HG03103 (cell line): ENCODE data around the gene SCYGR7.
"Not testable (repeated sequence)": the region's sequence is repeated elsewhere in the genome, so short reads cannot be mapped to it uniquely, and the experiment has no call there.

ENCODE experiments used
- ATAC-seq: cut with Tn5 transposase; IDR thresholded peaks from one replicate; pipeline ENCODE4 v1.9.1; 2021; ENCODE audit warnings: low read depth; ENCODE audit not compliant: unreplicated experiment

Gene SCYGR7, protein sequence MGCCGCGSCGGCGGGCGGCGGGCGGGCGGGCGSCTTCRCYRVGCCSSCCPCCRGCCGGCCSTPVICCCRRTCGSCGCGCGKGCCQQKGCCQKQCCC

GRCh38 chr2:227728035-227728434 lies at the start of gene SCYGR7:
SCYGR7 (plus strand) TSS chr2:227728335; CDS start chr2:227728335, 0 bp downstream.
- no peak for ATAC-seq

- no peak for ATAC-seq
Observed at GRCh38 chr2:227684258-227684657, 43.9 kb upstream of the SCYGR7 start.

- ATAC-seq = no peak
Observed at GRCh38 chr2:227687189-227687588, 40.9 kb upstream of the SCYGR7 start.

GRCh38 chr2:227696990-227697679 lies 31.0 kb upstream of the SCYGR7 start:
- no peak for ATAC-seq

DNA sequence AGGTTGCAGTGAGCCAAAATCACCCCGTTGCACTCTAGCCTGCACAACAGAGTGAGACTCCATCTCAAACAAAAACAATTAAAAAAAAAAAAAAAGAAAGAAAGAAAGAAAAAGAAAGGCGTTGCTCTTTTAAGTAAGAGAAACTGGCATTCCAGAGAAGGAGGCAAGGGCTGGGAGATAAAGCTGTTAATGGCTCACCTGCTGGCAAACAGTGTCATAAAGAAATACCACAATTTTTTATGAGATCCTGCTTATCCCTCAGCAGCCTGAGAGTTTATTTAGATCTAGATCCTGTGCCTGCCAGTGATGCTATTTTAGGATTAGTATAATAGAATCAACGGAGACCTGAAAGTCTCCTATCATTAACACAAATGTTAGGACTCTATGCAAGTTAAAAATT lies 26.6 kb upstream of the SCYGR7 start:
- ATAC-seq = no peak

DNA sequence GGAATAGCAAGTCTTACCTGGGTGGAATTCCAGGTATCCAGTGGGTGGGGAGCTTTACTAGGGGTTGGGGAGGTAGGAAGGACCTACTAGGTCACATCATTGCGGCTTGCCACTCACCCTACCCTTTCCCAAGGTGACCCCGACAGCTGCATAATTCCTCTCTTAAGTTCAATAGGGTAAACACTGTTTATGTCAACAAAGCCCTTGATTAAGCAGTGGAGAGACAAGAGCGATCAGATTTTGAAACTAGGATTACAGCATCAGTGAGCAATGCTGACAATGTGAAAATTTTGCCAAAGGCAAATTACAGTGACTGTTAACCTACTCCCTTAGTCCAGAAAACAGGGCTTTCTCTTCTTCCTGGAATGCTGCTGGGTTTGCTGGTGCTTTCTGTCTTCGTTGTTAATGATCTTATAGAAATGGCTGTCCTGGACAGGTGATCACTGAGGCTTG lies 24.8 kb upstream of the SCYGR7 start:
- no peak for ATAC-seq

DNA sequence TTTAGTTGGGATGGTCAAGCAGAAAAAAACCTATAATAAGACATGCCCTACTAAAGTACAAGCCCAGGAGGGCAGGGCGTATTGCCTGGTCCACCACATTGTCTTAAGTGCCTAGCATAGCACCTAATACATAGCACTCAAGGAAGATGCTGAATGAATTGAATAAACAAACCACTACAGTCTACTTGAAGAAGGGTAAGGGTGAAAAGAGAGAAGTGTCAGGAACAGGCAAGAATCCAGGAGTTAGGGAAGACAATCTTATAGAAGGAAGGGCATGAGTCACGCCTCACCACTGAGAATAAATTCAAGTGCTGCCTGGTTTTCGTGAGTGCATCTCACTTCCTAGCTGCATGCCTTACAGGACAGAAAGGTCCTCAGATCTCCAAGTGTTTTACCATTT lies 24.2 kb upstream of the SCYGR7 start:
- no peak for ATAC-seq

DNA sequence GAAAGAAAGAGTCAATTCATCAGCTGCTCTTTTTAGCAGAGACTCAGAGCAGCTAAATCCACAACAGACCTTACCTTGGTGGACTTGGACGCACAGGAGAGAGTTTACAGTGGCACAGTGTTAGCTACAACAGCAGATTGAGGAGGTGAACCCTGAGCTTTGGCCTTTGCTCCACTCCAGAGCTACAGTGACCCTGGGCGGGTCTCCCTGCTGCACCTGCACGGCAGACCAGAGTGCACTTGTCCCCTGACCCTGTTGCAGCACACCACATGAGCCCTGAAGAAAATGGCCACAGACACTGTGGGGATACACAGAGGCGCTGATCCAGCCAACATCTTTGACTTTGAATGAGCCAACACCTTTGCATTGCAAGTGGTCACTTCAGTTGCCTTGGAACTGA lies 21.3 kb upstream of the SCYGR7 start:
- no peak for ATAC-seq

- no peak for ATAC-seq
Observed at GRCh38 chr2:227707390-227707789, 20.7 kb upstream of the SCYGR7 start.

DNA sequence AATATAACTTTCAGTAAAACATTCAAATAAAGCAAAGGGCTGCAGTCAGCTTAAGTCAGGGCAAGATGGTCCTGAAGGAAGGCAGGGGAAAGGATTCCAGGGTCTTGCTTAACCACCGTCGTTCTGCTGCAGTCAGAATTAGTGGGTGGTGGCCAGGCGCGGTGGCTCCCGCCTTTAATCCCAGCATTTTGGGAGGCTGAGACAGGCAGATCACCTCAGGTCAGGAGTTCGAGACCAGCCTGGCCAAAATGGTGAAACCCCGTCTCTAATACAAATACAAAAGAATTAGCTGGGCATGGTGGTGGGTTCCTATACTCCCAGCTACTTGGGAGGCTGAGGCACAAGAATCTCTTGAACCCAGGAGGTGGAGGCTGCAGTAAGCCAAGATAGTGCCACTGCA lies 17.1 kb upstream of the SCYGR7 start:
- no peak for ATAC-seq

DNA sequence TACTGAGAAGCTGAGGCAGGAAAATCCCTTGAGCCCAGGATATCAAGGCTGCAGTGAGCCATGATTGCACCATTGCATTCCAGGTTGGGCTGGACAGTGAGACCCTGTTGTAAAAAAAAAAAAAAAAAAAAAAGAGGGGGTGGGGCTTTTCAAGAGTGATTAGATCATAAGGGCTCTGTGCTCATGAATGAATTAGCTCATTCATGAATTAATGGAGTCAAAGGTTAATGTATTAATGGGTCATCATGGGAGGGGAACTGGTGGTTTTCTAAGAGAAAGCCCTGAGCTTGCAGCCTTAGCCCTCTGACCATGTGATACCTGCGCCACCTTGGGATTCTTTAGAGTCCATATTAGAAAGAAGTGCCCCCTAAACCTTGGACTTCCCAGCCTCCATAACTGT lies 14.8 kb upstream of the SCYGR7 start:
- no peak for ATAC-seq

- ATAC-seq = no peak
Observed at GRCh38 chr2:227716501-227716900, 11.6 kb upstream of the SCYGR7 start.

DNA sequence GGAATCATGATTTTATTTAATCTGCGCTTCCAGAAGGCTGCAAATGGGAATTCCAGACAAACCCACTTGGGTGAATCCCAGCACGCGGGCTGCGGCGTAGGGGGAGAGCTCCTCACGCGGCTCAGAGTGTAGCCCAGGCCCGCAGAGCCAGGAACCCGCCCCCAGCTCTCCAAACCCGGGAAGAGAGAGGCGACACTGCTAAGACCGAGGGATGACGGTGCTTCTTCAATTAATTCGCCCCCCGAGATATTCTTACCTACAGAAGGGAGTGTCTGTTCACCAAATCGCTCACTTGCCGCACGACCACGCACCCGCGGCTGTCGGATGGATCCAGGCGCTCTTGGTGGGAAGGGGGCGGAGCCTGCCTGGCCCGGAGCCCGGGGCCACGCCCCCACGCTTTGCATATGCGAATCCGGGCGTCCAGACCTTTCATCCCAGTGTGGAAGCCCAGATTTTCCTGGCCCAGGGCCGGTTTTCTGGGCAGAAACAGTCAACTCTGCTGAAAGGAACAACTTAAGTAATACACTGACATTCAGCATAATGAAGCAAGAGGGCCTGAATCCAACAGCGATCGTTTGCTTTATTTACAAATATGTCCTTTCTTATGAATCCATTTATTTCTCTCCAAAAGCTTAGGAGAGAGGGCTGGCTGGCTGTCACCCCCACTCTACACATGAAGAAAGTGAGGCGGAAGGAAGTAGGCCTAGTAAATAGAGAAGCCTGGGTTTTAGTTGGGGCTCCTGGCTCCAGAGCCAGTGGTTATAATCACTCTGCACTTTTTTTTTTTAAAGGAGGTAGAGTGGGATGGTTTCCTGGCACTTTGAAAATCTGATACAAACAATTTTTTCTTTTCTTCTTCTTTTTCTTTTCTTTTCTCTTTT lies 10.2 kb upstream of the SCYGR7 start, which contains the start of gene SLC19A3:
TSS of gene SLC19A3 (minus strand) at position 342 of the 881 bp plus-strand sequence. CDS start 15,710 bp downstream, outside the sequence.
- ATAC-seq = no peak

GRCh38 chr2:227719641-227720040 lies 8.5 kb upstream of the SCYGR7 start:
- ATAC-seq = no peak

DNA sequence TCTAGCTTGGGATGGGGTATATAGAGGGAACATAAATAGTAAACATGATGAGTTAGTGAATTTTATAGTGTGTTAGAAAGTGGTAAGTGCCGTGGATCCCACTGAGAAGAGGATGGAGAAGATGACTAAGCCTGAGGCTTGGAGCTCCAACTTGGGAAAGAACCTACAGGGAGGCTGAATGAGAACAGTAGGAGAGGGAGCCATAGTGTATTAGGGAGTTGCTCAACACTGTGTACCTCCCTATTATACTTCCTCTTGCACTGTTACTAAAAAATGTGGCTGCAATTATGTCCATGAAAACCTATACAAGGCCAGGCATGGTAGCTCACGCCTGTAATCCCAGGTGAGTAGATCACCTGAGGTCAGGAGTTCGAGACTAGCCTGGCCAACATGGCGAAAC lies 7.5 kb upstream of the SCYGR7 start:
- ATAC-seq = no peak

GRCh38 chr2:227722821-227723220 lies 5.3 kb upstream of the SCYGR7 start:
- not testable (repeated sequence) for ATAC-seq

DNA sequence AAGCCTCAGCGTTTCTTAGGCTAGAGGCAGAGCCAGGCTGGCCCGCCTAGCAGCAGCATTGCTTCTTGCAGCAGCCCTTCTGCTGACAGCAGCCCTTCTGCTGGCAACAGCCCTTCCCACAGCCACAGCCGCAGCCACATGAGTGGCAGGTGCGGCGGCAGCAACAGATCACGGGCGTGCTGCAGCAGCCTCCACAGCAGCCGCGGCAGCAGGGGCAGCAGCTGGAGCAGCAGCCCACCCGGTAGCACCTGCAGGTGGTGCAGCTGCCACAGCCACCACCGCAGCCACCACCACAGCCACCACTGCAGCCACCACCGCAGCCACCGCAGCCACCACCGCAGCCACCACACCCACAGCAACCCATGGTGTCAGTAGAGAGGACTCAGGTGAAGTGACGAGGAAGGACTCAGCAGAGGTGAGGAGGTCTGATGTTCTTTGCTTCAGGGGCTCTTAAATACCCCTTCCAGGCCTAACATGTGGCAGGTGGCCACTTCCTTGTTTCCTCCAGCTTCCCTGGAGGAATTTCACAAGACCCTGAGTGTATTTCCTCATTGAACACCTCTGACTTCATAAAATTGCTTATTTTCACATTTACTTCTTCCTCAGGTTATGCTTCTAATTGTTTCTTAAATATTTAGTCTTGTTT lies 3.6 kb upstream of the SCYGR7 start, which contains the start of gene SCYGR6:
TSS of gene SCYGR6 (minus strand) at position 364 of the 646 bp plus-strand sequence. CDS start at position 364, 0 bp downstream.
- ATAC-seq = no peak

DNA sequence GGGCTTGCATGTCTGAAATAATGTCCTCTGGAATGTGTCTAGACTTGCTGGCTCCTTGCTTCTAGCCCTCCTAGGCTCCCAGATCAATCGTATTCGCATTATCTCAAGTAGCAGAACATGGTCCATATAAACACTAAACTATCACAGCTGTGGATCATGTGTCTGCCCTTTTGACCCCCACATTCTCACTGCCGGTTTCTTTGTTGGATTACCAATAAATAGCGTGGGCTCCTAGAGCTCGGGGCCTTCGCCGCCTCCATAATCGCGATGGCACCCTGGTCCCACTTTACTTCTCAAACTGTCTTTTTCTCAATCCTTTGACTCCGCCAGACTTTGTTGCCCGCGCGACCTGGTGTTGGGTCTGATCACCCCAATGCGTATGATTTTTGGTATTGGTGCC lies 11.2 kb downstream of the SCYGR7 start:
- ATAC-seq = no peak

GRCh38 chr2:227740705-227741104 lies 12.6 kb downstream of the SCYGR7 start:
- not testable (repeated sequence) for ATAC-seq

- no peak for ATAC-seq
Observed at GRCh38 chr2:227745594-227745993, 17.5 kb downstream of the SCYGR7 start, which contains the start of gene SCYGR8. SCYGR8 (plus strand) TSS chr2:227745894; CDS start chr2:227745894, 0 bp downstream.

DNA sequence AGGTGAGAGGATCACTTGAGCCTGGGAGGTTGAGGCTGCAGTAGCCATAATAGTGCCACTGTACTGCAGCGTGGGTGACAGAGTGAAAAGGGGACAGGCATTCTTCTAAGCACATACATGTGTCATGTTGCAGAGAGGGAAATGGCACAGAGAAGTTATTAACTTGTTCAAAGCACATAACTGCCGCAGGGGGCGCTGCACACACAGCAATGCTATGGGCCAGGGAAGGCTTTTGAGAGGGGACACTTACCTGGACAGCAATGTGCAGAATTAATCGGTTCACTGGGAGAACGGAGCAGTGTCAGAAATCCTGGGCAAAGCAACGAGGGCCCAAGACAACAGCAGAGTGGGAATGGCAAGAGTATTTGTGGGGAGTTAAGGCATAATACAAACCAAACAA lies 19.9 kb downstream of the SCYGR7 start:
- ATAC-seq = no peak
